GM12874 (cell line): ENCODE data around the gene FZD10.

Experiments
- TF ChIP-seq, protein P1 (sequence below): IDR thresholded peaks from 2 replicates; pipeline ENCODE4 v1.5.1; 2011; ENCODE audit warnings: low read depth, mild to moderate bottlenecking, control low read depth, low read length, moderate library complexity; ENCODE audit not compliant: insufficient read depth

FZD10 gene

DNA sequence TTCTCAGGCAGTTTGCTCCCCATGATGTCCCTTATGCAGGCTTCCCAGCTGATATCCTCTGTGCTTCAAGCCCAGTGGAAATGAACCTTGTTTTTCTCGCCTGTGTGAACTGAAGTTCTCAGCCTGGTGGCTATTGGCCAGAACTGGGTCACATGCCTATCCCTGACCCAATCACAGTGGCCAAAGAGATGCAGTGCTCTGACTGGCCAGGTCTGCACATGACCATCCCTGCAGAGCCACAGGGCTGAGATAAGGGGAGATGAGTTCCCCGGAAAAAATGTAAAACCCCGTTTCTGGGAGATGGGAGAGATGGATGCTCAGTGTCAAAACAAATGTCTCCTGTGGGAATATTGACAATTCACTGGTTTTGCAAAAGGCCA lies 34.7 kb upstream of the FZD10 start:
- TF ChIP-seq, protein P1, sequence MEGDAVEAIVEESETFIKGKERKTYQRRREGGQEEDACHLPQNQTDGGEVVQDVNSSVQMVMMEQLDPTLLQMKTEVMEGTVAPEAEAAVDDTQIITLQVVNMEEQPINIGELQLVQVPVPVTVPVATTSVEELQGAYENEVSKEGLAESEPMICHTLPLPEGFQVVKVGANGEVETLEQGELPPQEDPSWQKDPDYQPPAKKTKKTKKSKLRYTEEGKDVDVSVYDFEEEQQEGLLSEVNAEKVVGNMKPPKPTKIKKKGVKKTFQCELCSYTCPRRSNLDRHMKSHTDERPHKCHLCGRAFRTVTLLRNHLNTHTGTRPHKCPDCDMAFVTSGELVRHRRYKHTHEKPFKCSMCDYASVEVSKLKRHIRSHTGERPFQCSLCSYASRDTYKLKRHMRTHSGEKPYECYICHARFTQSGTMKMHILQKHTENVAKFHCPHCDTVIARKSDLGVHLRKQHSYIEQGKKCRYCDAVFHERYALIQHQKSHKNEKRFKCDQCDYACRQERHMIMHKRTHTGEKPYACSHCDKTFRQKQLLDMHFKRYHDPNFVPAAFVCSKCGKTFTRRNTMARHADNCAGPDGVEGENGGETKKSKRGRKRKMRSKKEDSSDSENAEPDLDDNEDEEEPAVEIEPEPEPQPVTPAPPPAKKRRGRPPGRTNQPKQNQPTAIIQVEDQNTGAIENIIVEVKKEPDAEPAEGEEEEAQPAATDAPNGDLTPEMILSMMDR, result no peak

DNA sequence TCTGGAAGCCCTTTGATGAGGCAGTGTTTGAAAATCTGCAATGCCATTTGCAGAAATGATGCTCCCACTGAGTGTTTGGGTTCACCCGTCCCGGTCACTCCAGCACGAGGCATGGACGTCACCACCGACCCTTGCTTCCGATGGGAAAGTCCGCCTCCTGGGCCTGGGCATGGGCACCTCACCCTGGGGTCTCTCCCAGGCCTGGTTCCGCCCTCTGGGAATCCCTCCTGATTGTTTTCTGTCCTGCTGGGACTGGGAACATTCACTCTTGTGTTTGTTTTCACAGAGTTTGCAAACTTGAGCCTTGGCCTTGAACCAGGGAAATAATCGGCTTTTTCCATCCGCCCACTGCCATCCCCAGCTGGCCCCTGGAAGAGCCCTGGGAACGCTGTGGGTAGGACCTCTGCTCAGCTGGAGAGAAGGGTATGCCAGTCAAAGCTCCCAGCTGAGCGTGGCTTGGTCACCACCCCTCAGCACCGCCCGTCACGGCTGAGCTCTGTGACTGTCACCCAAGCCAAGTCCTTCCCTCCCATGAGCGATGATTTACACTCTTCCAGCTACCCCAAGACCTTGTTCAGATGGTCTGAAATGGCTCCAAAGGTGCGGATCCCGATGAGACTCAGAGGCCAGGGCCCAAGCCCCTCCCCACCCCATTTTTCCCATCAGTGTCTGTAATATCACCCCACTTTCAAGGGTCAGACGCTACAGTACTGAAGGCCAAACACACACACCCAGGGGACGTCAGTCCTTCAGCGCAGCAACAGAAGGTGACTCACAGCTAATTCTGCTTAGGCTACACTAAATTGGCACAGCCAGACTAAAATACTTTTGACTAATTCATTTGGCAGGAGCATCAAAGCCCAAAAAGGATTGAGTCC lies 34.1 kb upstream of the FZD10 start:
- TF ChIP-seq, protein P1, result no peak

DNA sequence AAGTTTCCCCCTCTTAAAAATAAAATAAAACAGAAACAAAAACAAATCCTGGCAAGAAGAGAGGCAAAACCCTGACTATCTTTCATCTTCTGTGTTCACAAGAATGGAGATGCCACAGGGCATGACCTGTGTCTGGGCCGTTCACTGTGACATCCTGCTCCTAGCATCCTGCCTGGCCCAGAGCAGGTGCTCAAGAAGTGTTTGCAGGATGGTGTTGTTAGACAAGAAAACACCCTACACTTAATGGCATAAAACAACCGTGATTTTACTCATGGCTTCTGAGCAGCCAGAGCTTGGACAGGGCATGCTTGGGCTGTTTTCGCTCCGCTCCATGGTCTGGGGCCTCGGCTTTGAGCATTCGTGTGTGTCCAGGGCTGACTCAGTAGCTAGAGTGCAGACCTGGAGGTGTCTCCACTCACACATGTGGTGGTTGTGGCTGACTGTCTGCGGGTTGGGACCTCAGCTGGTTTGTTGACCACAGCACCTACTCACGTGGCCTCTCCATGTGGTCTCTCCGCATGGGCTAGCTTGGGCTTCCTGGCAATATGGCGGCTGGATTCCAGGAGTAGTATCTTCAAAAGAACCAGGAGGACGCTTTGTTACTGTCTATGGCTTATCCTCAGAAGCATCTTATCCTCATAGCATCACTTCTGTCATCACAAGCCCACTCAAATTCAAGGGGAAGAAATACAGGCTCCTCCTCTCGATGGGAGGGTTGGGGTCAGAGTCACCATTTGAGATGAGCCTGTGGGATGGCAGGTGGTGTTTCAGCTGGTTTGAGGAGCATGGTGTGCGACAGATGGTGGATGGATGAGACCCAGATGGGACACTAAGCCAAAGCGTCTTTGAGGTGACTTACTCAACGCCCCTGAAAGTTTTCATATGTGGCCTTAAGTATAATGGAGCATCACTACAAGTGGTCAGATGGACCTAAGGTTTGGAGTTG lies 33.2 kb upstream of the FZD10 start:
- TF ChIP-seq, protein P1, result no peak

DNA sequence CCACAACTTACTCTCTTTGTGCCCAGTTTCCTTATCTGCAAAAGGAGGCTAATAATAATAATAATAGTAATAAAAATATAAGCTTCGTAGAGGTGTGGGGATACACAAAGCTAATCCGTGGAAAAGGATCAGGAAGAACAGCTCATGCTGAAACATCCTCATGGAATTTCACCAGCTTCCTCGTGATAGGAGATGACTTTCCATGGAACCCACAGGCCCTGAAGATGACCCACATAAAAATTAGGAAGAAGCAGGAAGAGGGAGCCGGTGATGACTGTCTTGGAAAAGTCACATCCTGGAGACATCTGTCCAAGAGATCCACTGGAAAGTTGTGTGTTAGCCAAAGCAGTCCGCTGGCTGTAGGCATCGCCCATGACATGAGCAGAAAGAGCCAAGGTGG lies 31.9 kb upstream of the FZD10 start:
- TF ChIP-seq, protein P1, result no peak

DNA sequence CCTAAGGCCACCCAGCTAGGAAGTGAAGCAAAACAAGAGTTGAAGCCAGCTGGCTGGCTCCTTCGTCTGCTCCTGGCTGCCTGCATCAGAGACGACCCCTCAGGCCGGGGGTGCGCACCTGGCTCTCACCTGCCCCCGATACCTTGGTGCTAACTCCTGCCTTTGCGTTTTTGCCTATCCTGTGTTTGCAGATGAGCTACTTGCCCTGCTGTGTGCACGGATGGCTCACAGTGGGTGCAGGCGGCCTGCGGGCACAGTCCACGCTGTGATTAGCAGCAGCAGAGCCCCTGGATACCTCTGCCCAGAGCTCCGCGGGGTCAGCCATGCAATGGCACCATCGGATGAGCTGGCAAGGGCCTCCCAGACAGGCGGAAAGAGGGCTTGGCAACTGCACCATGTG lies 31.2 kb upstream of the FZD10 start:
- TF ChIP-seq, protein P1, result no peak

DNA sequence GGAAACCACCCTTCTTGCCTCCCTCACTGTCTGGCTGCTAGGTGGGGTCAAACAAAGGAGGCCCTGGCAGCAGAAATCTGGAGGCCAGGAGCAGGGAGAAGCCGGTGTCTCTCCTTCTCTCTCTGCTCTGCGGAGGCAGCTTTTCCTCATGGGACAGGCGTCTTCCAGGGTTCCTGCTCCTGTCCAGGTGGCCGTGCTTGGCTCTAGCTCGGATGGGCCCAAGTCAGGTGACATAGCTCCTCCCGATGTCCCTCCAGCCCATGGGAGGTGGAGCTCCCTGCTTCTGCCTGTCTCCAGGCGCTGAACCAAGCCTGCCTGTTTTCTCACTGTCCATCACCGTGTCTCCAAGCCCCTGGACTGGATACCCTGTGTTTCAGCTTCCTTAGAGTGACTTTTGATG lies 30.5 kb upstream of the FZD10 start:
- TF ChIP-seq, protein P1, result no peak

DNA sequence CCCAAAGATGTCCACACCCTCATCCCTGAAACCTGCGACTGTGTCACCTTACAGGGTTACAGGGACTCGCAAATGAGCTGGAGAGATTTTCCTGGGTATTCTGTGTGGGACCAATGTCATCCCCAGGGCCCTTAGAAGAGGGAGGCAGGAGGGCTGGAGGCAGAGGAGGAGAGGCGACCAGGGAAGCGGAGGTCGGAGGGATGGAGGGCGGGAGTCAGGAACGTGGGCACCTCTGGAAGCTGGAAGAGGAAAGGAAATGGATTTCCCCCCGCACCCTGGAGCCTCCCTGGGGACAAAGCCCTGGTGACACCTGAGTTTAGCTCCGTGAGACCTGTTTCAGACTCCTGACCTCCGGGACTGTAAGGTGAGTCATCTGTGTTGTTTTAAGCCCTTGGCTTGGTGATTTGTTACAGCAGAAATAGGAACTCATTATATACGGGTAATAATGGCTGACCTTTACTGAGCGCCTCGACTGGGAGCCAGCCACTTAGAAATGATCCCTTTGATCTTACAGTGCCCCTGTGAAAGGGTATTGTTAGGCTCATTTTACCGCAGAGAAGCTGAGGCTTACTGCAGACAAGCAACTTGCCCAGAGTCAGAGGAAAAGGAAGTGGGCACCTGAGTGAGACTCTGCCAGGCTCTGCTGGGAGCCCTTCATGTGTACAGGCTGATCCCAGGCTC lies 29.3 kb upstream of the FZD10 start:
- TF ChIP-seq, protein P1, result no peak
